Nephron progenitor cell (in vitro differentiated cells): ENCODE data around the gene SRGAP3.
A peak's percentile ranks its signal among the peaks of the same experiment; 100 is the strongest.

Source experiments
- DNase-seq: peaks from one replicate; pipeline ENCODE4 v3.0.0; 2021
- H3K27ac Mint-ChIP-seq: 2 replicates; pipeline ENCODE4 v1.8.0; 2021; ENCODE audit warnings: mild to moderate bottlenecking, moderate library complexity, mixed read lengths
- H3K27me3 Mint-ChIP-seq: 2 replicates; pipeline ENCODE4 v1.8.0; 2021; ENCODE audit warnings: mild to moderate bottlenecking, low read depth, mixed read lengths; ENCODE audit not compliant: poor library complexity
- H3K36me3 Mint-ChIP-seq: 2 replicates; pipeline ENCODE4 v1.8.0; 2021; ENCODE audit warnings: low read depth, mixed read lengths
- H3K4me1 Mint-ChIP-seq: 2 replicates; pipeline ENCODE4 v1.8.0; 2021; ENCODE audit warnings: mixed read lengths
- H3K4me3 Mint-ChIP-seq: 2 replicates; pipeline ENCODE4 v1.8.0; 2021; ENCODE audit warnings: mild to moderate bottlenecking, moderate library complexity, mixed read lengths
- H3K9me3 Mint-ChIP-seq: 2 replicates; pipeline ENCODE4 v1.8.0; 2021; ENCODE audit warnings: mild to moderate bottlenecking, moderate library complexity, mixed read lengths
- TF ChIP-seq, protein P1 (sequence below): fragments of 200-600 bp; sonication (generic); IDR thresholded peaks from 2 replicates; pipeline ENCODE4 v1.5.0; 2021; ENCODE audit warnings: antibody characterized with exemption

Gene SRGAP3

DNA sequence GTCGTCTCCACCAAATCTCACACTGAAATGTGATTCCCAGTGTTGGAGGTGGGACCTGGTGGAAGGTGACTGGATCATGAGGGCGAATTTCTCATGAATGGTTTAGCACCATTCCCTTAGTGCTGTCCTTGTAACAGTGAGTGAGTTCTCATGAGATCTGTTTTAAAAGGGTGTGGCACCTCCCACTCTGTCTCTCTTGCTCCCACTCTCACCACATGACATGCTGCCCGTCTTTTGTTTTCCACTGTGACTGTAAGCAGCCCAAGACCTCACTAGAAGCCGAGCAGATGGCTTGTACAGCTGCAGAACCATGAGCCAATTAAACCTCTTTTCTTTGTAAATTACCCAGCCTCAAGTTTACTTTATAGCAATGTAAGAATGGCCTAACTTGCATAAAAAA lies 307.3 kb downstream of the SRGAP3 start:
- TF ChIP-seq, protein P1, sequence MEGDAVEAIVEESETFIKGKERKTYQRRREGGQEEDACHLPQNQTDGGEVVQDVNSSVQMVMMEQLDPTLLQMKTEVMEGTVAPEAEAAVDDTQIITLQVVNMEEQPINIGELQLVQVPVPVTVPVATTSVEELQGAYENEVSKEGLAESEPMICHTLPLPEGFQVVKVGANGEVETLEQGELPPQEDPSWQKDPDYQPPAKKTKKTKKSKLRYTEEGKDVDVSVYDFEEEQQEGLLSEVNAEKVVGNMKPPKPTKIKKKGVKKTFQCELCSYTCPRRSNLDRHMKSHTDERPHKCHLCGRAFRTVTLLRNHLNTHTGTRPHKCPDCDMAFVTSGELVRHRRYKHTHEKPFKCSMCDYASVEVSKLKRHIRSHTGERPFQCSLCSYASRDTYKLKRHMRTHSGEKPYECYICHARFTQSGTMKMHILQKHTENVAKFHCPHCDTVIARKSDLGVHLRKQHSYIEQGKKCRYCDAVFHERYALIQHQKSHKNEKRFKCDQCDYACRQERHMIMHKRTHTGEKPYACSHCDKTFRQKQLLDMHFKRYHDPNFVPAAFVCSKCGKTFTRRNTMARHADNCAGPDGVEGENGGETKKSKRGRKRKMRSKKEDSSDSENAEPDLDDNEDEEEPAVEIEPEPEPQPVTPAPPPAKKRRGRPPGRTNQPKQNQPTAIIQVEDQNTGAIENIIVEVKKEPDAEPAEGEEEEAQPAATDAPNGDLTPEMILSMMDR = no peak
- no peak overlapping the region for H3K4me3 Mint-ChIP-seq
- no peaks in the 10 kb centered on the region for H3K4me1 Mint-ChIP-seq
- no peak overlapping the region for H3K27ac Mint-ChIP-seq
- H3K27me3 Mint-ChIP-seq = no peaks in the 10 kb centered on the region
- peaks cover 72% of the 10 kb centered on the region for H3K36me3 Mint-ChIP-seq
- no peak for DNase-seq
- peaks cover 24% of the 10 kb centered on the region for H3K9me3 Mint-ChIP-seq

DNA sequence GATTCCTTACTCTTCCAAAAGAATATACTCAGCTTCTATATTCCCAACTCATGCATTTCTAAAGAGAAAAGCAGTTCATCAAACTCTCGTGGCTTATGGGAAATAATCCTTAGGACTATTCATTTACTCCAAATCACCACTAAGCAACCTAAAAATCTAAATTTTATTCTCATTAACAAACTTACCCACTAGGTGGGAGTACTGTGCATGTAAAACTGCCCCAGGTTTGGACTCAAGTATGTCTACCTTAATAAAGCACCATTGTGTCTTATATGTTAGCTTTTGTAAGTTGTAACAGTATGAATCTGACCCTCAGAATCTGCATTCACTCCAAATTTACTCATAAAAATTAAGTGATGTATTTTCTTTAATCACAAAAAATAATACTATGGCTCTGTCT lies 311.4 kb downstream of the SRGAP3 start:
- Mint-ChIP-seq H3K9me3 (peaks cover 11% of the 10 kb centered on the region), H3K4me3 (no peak overlapping the region), H3K36me3 (peaks cover 36% of the 10 kb centered on the region), H3K27me3 (no peaks in the 10 kb centered on the region), H3K27ac (no peak overlapping the region), H3K4me1 (no peaks in the 10 kb centered on the region)
- TF ChIP-seq, protein P1 = peak; percentile 34
- no peak for DNase-seq

DNA sequence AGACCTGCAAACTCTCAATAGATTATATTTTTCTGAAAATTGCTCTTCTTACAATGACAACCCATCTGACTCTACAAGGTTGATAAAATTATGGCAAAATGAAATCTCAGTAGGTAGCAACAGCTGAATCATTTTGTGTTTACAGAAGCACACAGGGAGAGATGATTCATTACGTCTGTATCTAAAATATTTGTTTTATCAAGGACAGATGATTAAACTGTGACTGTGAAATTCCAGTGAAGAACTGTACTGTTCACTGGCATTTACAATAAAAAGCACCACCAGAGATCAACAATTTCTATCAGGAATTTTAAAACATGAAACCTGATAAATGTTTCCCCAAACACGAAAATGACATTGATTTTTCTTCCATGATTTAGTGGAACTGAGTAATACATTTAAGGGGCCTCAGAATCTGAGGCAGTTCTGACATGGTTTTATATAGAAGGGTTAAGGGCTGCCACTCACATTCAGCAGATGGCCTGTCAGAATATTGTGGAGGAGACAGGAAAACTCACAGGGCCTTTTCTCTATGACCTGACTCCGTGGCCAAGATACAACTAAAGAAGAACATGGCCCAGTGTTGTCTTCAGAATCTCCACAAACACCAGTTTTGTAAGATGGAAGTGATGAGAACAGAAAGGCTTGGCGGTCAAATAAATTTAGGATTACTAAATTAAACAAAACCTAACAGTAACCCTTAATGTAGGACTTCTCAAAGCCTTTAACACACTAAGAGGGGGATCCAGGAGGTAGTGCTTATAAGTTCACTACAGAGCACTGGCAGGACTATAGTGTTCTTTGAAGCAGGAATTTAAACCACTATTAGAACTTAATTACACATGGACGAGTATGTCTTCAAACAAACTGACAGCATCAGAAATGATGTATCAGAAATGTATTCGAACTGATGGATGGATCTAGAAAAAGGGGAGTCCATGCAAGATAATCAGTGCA lies 312.1 kb downstream of the SRGAP3 start:
- no peak overlapping the region for H3K27ac Mint-ChIP-seq
- no peak for DNase-seq
- H3K9me3 Mint-ChIP-seq = peaks cover 4% of the 10 kb centered on the region
- no peak overlapping the region for H3K4me3 Mint-ChIP-seq
- no peaks in the 10 kb centered on the region for H3K27me3 Mint-ChIP-seq
- no peaks in the 10 kb centered on the region for H3K4me1 Mint-ChIP-seq
- TF ChIP-seq, protein P1 = no peak
- peaks cover 30% of the 10 kb centered on the region for H3K36me3 Mint-ChIP-seq

DNA sequence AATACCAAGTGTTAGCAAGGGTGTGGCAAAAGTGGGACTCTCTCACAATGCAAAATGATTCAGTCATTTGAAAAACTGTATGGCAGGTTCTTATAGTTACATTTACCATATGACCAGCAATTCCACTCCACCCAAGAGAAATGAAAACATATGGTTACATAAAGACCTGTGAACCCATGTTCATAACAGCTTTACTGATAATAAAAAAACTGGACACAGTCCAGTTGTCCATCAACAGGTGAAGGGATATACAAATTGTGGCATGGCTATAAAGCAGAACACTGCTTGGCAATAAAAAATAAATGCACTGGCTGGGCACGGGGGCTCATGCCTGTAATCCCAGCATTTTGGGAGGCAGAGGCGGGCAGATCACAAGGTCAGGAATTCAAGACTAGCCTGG lies 316.9 kb downstream of the SRGAP3 start:
- no peaks in the 10 kb centered on the region for H3K4me1 Mint-ChIP-seq
- no peak for DNase-seq
- TF ChIP-seq, protein P1 = no peak
- H3K27me3 Mint-ChIP-seq = no peaks in the 10 kb centered on the region
- no peak overlapping the region for H3K27ac Mint-ChIP-seq
- peaks cover 17% of the 10 kb centered on the region for H3K36me3 Mint-ChIP-seq
- H3K4me3 Mint-ChIP-seq = no peak overlapping the region
- peaks cover 5% of the 10 kb centered on the region for H3K9me3 Mint-ChIP-seq

- Mint-ChIP-seq H3K4me3 (no peak overlapping the region), H3K36me3 (peaks cover 18% of the 10 kb centered on the region), H3K27ac (no peak overlapping the region), H3K27me3 (no peaks in the 10 kb centered on the region), H3K9me3 (peaks cover 8% of the 10 kb centered on the region), H3K4me1 (no peaks in the 10 kb centered on the region)
- DNase-seq = no peak
- TF ChIP-seq, protein P1 = no peak
Observed at GRCh38 chr3:8931342-8931741, 318.1 kb downstream of the SRGAP3 start.
